ENCODE results near the gene FAIM. TPM values are rescaled to one million over a fixed set of nuclear protein-coding genes. Genes with fewer than 3 reads are reported as not detected.
"Not testable (repeated sequence)": the region's sequence is repeated elsewhere in the genome, so short reads cannot be mapped to it uniquely, and the experiment has no call there.

FAIM gene
- polyA plus RNA-seq, 3 donors: 0.96 to 3.7 (median 3.6) TPM

DNA sequence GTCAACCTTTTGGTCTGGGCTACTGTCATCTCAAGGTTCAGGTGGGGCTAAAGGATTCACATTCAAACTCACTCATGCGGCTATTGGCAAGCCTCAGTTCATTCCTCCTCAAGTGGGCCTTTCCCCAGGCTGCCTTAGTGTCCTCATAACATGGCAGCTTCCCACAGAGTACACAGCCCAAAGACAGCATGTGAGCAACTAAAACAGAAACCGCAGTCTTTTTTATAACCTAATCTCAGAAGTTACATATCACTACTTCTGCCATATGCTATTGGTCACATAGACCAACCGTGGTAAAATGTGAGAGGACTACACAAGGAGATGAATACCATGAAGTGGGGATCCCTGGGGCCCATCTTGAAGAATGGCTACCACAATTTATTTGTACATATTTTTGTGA lies 10.0 kb upstream of the FAIM start:
- Mint-ChIP-seq H3K27ac (no peak overlapping the region), H3K9me3 (peaks cover 6 to 25% (median 20%) of the 10 kb centered on the region in 7 donors), H3K4me3 (no peak overlapping the region), H3K4me1 (peaks cover 13% of the 10 kb centered on the region), H3K36me3 (peaks cover 0 to 2% of the 10 kb centered on the region in 2 donors), H3K27me3 (ENCODE audit: low read depth in 3 of 3) (peaks cover 1 to 13% (median 5%) of the 10 kb centered on the region in 3 donors)
- Histone ChIP-seq H3K9ac (ENCODE audit: insufficient read depth, low read length, poor library complexity, severe bottlenecking) (no peak overlapping the region), H3K27me3 (ENCODE audit: control insufficient read depth in 2 of 2, insufficient read depth in 2 of 2, low read length in 2 of 2) (peaks cover 0 to 5% of the 10 kb centered on the region in 2 donors), H2AFZ (ENCODE audit: insufficient read depth, low read depth, low read length, poor library complexity, severe bottlenecking) (no peak overlapping the region), H3K4me2 (replicated peaks; ENCODE audit: extremely low read depth, low read length, poor library complexity, severe bottlenecking) (no peak overlapping the region), H3K4me3 (replicated peaks in 1 of 3; ENCODE audit: low read depth in 2 of 3, low read length in 3 of 3) (no peak overlapping the region), H4K20me1 (ENCODE audit: insufficient read depth, low read length) (no peaks in the 10 kb centered on the region), H3K36me3 (replicated peaks in 1 of 2; ENCODE audit: control insufficient read depth in 1 of 2, insufficient read depth in 2 of 2, low read length in 2 of 2) (no peaks in the 10 kb centered on the region), H3K9me3 (replicated peaks in 1 of 2; ENCODE audit: control insufficient read depth in 1 of 2, insufficient read depth in 1 of 2, low read length in 2 of 2) (peaks cover 6 to 12% of the 10 kb centered on the region in 2 donors), H3K4me1 (ENCODE audit: control insufficient read depth in 1 of 2, insufficient read depth in 2 of 2, low read length in 2 of 2) (peaks cover 10 to 17% of the 10 kb centered on the region in 2 donors), H3K79me2 (ENCODE audit: insufficient read depth, low read length) (no peaks in the 10 kb centered on the region), H3K27ac (ENCODE audit: low read depth in 1 of 2, low read length in 2 of 2) (no peak overlapping the region)
- intact Hi-C loops (cut with micrococcal nuclease): loop anchor here in 1 of 2 donors (5.0 to 10.0 kb wide), 2 partner anchors 96 to 319 kb away; no protein-coding TSS in a partner anchor
- no peak for DNase-seq
- 100% methylated on average over 1 of the region's 3 CpGs for WGBS (ENCODE audit: insufficient coverage)
- TF ChIP-seq, protein P1, sequence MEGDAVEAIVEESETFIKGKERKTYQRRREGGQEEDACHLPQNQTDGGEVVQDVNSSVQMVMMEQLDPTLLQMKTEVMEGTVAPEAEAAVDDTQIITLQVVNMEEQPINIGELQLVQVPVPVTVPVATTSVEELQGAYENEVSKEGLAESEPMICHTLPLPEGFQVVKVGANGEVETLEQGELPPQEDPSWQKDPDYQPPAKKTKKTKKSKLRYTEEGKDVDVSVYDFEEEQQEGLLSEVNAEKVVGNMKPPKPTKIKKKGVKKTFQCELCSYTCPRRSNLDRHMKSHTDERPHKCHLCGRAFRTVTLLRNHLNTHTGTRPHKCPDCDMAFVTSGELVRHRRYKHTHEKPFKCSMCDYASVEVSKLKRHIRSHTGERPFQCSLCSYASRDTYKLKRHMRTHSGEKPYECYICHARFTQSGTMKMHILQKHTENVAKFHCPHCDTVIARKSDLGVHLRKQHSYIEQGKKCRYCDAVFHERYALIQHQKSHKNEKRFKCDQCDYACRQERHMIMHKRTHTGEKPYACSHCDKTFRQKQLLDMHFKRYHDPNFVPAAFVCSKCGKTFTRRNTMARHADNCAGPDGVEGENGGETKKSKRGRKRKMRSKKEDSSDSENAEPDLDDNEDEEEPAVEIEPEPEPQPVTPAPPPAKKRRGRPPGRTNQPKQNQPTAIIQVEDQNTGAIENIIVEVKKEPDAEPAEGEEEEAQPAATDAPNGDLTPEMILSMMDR (IDR thresholded peaks at IDR 0.05): no peak

DNA sequence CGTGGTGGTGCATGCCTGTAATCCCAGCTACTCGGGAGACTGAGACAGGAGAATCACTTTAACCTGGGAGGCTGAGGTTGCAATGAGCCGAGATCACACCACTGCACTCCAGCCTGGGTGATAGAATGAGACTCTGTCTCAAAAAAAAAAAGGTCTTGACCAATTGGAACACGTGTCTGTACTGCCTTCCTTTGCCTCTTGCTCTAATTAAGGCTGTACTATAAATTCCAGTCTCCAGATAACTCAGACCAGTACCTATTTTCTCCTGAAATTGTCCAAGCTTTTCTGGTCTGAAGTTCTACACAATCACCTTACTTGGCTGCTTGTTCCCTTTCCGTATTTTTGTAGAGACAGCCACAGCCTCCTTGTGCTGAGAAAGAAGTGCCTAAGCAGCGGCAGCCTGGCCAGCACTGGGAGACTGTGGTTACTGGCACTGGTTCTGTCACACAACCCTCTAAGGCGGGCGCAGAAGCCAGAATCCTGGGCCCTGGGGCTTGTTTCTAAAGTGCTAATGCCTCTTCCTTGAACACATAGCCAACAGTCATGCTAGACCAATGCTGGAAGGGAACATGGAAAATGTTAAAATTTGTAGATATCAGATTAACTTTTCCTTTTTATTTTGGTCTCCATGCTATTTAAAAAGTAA lies 8.3 kb upstream of the FAIM start:
- DNase-seq: no peak
- TF ChIP-seq, protein P1 (IDR thresholded peaks at IDR 0.05): no peak
- no peak overlapping the region for H3K4me2 ChIP-seq (replicated peaks; ENCODE audit: extremely low read depth, low read length, poor library complexity, severe bottlenecking)
- H4K20me1 ChIP-seq (ENCODE audit: insufficient read depth, low read length): no peaks in the 10 kb centered on the region
- no peak overlapping the region for H3K9ac ChIP-seq (ENCODE audit: insufficient read depth, low read length, poor library complexity, severe bottlenecking)
- H3K79me2 ChIP-seq (ENCODE audit: insufficient read depth, low read length): no peaks in the 10 kb centered on the region
- peaks cover 0 to under 1% of the 10 kb centered on the region in 2 donors for H3K4me1 ChIP-seq (ENCODE audit: control insufficient read depth in 1 of 2, insufficient read depth in 2 of 2, low read length in 2 of 2)
- H3K27me3 ChIP-seq (ENCODE audit: control insufficient read depth in 2 of 2, insufficient read depth in 2 of 2, low read length in 2 of 2): no peaks in the 10 kb centered on the region
- H3K27ac Mint-ChIP-seq: no peak overlapping the region
- WGBS (ENCODE audit: insufficient coverage): 74% methylated on average over 6 of the region's 8 CpGs
- no peak overlapping the region for H3K27ac ChIP-seq (ENCODE audit: low read depth in 1 of 2, low read length in 2 of 2)
- intact Hi-C loops (cut with micrococcal nuclease): no loop called here
- peaks cover 1 to 4% (median 3%) of the 10 kb centered on the region in 3 donors for H3K27me3 Mint-ChIP-seq (ENCODE audit: low read depth in 3 of 3)
- H3K4me1 Mint-ChIP-seq: peaks cover 2% of the 10 kb centered on the region
- H3K36me3 Mint-ChIP-seq: peaks cover 0 to 2% of the 10 kb centered on the region in 2 donors
- H2AFZ ChIP-seq (ENCODE audit: insufficient read depth, low read depth, low read length, poor library complexity, severe bottlenecking): no peak overlapping the region
- no peak overlapping the region for H3K4me3 Mint-ChIP-seq
- H3K36me3 ChIP-seq (replicated peaks in 1 of 2; ENCODE audit: control insufficient read depth in 1 of 2, insufficient read depth in 2 of 2, low read length in 2 of 2): no peaks in the 10 kb centered on the region
- no peak overlapping the region for H3K4me3 ChIP-seq (replicated peaks in 1 of 3; ENCODE audit: low read depth in 2 of 3, low read length in 3 of 3)
- H3K9me3 ChIP-seq (replicated peaks in 1 of 2; ENCODE audit: control insufficient read depth in 1 of 2, insufficient read depth in 1 of 2, low read length in 2 of 2): peaks cover 6 to 12% of the 10 kb centered on the region in 2 donors
- peaks cover 6 to 25% (median 21%) of the 10 kb centered on the region in 7 donors for H3K9me3 Mint-ChIP-seq

DNA sequence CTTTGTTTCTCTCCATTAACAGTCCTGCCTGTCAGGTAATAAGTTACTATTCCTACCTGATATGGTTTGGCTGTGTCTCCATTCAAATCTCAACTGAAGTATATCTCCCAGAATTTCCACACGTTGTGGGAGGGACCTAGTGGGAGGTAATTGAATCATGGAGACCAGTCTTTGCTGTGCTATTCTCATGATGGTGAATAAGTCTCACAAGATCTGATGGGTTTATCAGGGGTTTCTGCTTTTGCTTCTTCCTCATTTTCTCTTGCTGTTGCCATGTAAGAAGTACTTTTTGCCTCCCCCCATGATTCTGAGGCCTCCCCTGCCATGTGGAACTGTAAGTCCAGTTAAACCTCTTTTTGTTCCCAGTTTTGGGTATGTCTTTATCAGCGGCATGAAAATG lies 6.9 kb upstream of the FAIM start:
- H3K4me3 Mint-ChIP-seq: not testable (repeated sequence)

More for the DNA sequence above, 6.9 kb upstream of the FAIM start:
- H3K27ac ChIP-seq (ENCODE audit: low read depth in 1 of 2, low read length in 2 of 2); H3K4me1 Mint-ChIP-seq; H3K4me2 ChIP-seq (replicated peaks; ENCODE audit: extremely low read depth, low read length, poor library complexity, severe bottlenecking); H3K36me3 Mint-ChIP-seq; H3K27ac Mint-ChIP-seq; H3K9ac ChIP-seq (ENCODE audit: insufficient read depth, low read length, poor library complexity, severe bottlenecking); H4K20me1 ChIP-seq (ENCODE audit: insufficient read depth, low read length); H3K79me2 ChIP-seq (ENCODE audit: insufficient read depth, low read length); intact Hi-C loops (cut with micrococcal nuclease); H3K36me3 ChIP-seq (replicated peaks in 1 of 2; ENCODE audit: control insufficient read depth in 1 of 2, insufficient read depth in 2 of 2, low read length in 2 of 2); H3K4me1 ChIP-seq (ENCODE audit: control insufficient read depth in 1 of 2, insufficient read depth in 2 of 2, low read length in 2 of 2); H2AFZ ChIP-seq (ENCODE audit: insufficient read depth, low read depth, low read length, poor library complexity, severe bottlenecking); H3K27me3 ChIP-seq (ENCODE audit: control insufficient read depth in 2 of 2, insufficient read depth in 2 of 2, low read length in 2 of 2); H3K27me3 Mint-ChIP-seq (ENCODE audit: low read depth in 3 of 3); H3K4me3 ChIP-seq (replicated peaks in 1 of 3; ENCODE audit: low read depth in 2 of 3, low read length in 3 of 3): not testable (repeated sequence)
- peaks cover 6 to 12% of the 10 kb centered on the region in 2 donors for H3K9me3 ChIP-seq (replicated peaks in 1 of 2; ENCODE audit: control insufficient read depth in 1 of 2, insufficient read depth in 1 of 2, low read length in 2 of 2)
- H3K9me3 Mint-ChIP-seq: peaks cover 6 to 25% (median 21%) of the 10 kb centered on the region in 7 donors
- WGBS (ENCODE audit: insufficient coverage): 100% methylated on average over 1 of the region's 2 CpGs
- peak in 2 of 3 donors; percentile 3 to 29 for DNase-seq
